Measurements from ENCODE around the gene ALDH4A1.

ALDH4A1 gene

GRCh38 chr1:18924221-18924691 is 21.9 kb upstream of the ALDH4A1 start:
- no peak for DNase-seq (ENCODE audit: low read depth in 1 of 2, low spot score in 1 of 2)
- in situ Hi-C loops (cut with HindIII; ENCODE audit: low pct_unique_long_range_greater_than_20kb, low sequenced_read_pairs): no loop called here
- no peak for TF ChIP-seq JUND (IDR thresholded peaks at IDR 0.05; ENCODE audit: low read depth)

DNA sequence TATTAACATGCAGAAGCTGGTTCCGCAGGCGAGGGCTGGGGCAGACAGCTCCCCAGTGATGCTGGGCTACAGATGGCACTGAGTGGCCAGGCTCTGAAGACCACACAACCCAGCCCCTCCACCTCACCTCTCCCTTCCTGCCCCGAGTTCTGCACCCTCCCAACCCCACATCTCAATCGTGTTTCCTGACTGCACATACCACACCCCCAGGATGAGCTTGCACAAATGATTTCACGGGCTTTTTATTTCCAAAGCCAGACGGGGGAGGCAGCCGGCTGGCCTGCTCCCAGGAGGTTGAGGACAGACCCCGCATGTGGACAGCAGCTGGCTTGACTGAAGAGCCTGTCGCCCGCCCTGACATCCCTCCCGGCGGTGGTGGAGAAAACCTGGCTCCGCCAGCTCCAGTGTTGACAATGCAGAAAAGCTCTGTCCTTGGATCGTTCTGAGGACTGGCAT is 21.4 kb upstream of the ALDH4A1 start:
- TF ChIP-seq JUND (IDR thresholded peaks at IDR 0.05; ENCODE audit: low read depth): no peak
- in situ Hi-C loops (cut with HindIII; ENCODE audit: low pct_unique_long_range_greater_than_20kb, low sequenced_read_pairs): no loop called here
- no peak for DNase-seq (ENCODE audit: low read depth in 1 of 2, low spot score in 1 of 2)

- in situ Hi-C loops (cut with HindIII; ENCODE audit: low pct_unique_long_range_greater_than_20kb, low sequenced_read_pairs): no loop called here
- no peak for DNase-seq (ENCODE audit: low read depth in 1 of 2, low spot score in 1 of 2)
- no peak for TF ChIP-seq JUND (IDR thresholded peaks at IDR 0.05; ENCODE audit: low read depth)
These were observed 20.7 kb upstream of the ALDH4A1 start for GRCh38 chr1:18922848-18923755.

- no peak for TF ChIP-seq JUND (IDR thresholded peaks at IDR 0.05; ENCODE audit: low read depth)
- in situ Hi-C loops (cut with HindIII; ENCODE audit: low pct_unique_long_range_greater_than_20kb, low sequenced_read_pairs): no loop called here
These were observed 20.0 kb upstream of the ALDH4A1 start for GRCh38 chr1:18922319-18922726.

DNA sequence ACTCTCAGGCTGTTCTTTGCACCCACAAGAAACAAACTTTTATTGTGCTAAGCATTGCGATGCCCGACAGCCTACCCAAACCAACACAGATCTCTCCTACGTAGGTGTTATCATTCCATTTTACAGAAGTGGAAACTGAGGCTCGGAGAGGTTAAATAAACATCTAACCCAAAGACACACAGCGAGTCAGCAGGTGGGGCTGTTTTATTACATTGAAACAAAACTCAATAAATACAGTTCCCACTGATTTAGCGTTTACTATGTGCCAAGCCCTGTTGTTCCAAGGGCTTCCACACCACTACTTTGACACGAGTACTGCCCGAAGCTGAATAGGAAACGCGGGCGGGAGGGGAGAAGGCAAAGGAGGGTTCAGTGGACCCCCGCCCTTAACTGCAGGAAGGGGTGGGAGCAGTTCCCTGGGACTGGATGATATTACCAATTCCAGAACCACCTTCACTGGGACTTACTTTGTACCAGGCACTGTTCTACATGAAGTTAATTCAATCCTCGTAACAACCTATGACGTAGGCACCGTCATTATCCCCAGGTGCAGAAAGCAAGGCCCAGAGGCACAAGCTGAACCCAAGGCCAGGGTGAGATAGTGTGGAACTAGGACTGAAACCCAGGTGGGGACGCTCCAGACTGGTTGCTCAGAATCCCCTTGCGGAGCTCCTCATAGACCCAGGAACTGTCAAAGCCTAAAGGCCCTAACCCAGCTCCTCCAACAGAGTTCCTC is 19.3 kb upstream of the ALDH4A1 start:
- peak in 1 of 2 experiments; percentile 43 for DNase-seq (ENCODE audit: low read depth in 1 of 2, low spot score in 1 of 2)
- in situ Hi-C loops (cut with HindIII; ENCODE audit: low pct_unique_long_range_greater_than_20kb, low sequenced_read_pairs): no loop called here
- no peak for TF ChIP-seq JUND (IDR thresholded peaks at IDR 0.05; ENCODE audit: low read depth)

More at GRCh38 chr1:18922319-18922726, 20.0 kb upstream of the ALDH4A1 start:
- DNase-seq (ENCODE audit: low read depth in 1 of 2, low spot score in 1 of 2): peak; percentile 48 to 65

GRCh38 chr1:18920931-18921330 is 18.6 kb upstream of the ALDH4A1 start:
- TF ChIP-seq JUND (IDR thresholded peaks at IDR 0.05; ENCODE audit: low read depth): no peak
- no peak for DNase-seq (ENCODE audit: low read depth in 1 of 2, low spot score in 1 of 2)
- in situ Hi-C loops (cut with HindIII; ENCODE audit: low pct_unique_long_range_greater_than_20kb, low sequenced_read_pairs): no loop called here

GRCh38 chr1:18919956-18920355 is 17.6 kb upstream of the ALDH4A1 start:
- DNase-seq (ENCODE audit: low read depth in 1 of 2, low spot score in 1 of 2): no peak
- no peak for TF ChIP-seq JUND (IDR thresholded peaks at IDR 0.05; ENCODE audit: low read depth)
- in situ Hi-C loops (cut with HindIII; ENCODE audit: low pct_unique_long_range_greater_than_20kb, low sequenced_read_pairs): no loop called here

DNA sequence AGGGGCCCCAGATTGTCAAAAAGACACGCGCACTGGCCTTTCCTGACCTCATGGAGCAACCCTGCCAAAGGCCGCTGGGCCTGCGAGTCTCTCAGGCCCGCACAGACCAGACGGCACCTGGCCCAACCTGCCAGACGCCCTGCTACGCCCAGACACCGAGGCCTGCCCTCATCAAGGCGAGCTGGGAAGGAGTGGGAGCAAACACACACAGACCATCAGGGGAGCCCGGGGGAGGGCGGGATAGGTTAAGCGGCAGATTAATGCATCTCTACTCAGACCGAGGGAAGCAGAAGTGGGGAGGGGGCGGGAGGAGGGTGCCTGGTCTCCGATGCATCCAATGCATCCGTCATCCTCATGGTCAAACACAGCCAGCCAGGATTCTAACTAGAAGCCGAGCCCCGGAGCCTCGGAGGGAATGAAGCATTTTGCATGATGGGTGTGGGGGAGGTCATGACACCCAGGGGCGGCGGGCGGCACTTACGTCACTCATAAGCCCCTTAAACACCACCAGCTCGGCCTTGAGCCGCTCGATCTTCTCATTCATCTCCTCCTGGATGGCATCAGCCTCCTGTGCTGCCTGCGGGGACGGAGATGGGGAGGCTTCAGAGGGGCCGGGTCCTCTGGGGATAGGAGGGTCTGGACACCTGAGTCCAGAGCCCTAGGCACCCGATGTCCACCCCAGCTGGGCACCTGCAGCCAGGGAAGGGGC is 17.0 kb upstream of the ALDH4A1 start:
- DNase-seq (ENCODE audit: low read depth in 1 of 2, low spot score in 1 of 2): no peak
- in situ Hi-C loops (cut with HindIII; ENCODE audit: low pct_unique_long_range_greater_than_20kb, low sequenced_read_pairs): no loop called here
- no peak for TF ChIP-seq JUND (IDR thresholded peaks at IDR 0.05; ENCODE audit: low read depth)

GRCh38 chr1:18918417-18918816 is 16.1 kb upstream of the ALDH4A1 start:
- no peak for TF ChIP-seq JUND (IDR thresholded peaks at IDR 0.05; ENCODE audit: low read depth)
- no peak for DNase-seq (ENCODE audit: low read depth in 1 of 2, low spot score in 1 of 2)
- in situ Hi-C loops (cut with HindIII; ENCODE audit: low pct_unique_long_range_greater_than_20kb, low sequenced_read_pairs): no loop called here

DNA sequence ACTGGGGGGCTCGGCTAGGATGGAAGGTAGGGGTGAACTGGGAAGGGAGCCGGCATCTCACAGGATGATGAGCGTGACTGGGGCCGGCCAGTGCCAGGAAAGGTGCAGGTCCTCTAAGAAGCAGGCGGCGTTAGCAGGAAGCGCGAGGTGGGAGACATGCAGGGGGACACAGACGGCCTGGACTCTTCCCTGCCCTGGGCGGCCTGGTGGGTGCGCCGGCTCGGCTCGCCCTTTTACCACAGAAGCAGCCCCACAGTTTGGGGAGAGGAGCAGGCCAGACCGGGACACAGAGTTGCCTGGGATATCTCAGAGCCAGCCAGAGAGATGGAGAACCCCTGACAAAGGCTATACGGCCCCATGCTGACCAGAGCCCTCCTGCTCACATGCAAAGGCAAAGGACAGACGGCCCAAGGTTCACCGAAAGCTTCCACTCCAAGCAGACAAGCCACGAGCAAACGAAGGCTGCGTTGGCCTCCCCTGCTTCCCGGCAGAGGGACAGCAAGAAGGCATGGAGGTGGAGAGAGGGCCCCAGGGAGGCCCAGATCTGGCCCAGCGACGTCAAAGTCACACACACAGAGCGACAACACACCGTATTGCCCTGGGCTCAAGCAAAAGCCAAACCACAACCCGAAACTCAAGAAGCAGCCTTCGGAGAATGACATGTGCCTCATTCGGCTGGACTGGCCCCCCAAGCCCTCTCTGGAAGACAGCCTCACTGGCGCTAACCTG is 14.9 kb upstream of the ALDH4A1 start:
- TF ChIP-seq JUND (IDR thresholded peaks at IDR 0.05; ENCODE audit: low read depth): no peak
- no peak for DNase-seq (ENCODE audit: low read depth in 1 of 2, low spot score in 1 of 2)
- in situ Hi-C loops (cut with HindIII; ENCODE audit: low pct_unique_long_range_greater_than_20kb, low sequenced_read_pairs): no loop called here

GRCh38 chr1:18915341-18915740 is 13.0 kb upstream of the ALDH4A1 start:
- in situ Hi-C loops (cut with HindIII; ENCODE audit: low pct_unique_long_range_greater_than_20kb, low sequenced_read_pairs): no loop called here
- no peak for TF ChIP-seq JUND (IDR thresholded peaks at IDR 0.05; ENCODE audit: low read depth)
- no peak for DNase-seq (ENCODE audit: low read depth in 1 of 2, low spot score in 1 of 2)
